PC-3 (cell line): ENCODE measurements around the gene ETFA. TPM values are rescaled to one million over a fixed set of nuclear protein-coding genes. Genes with fewer than 3 reads are reported as not detected.

Experiments used
- ATAC-seq: fragments of 200-7000 bp; cut with Tn5 transposase; 2 replicates; pipeline ENCODE4 v1.9.1; 2020; ENCODE audit warnings: mild to moderate bottlenecking, moderate library complexity
- BruUV-seq: library from RNA; stranded (reverse); fragments of 400-500 nt; replicated peaks from 2 replicates; lab custom pipeline; 2021; lab: Mats Ljungman, UMichigan
- CTCF ChIA-PET: fragments of 300-600 bp; sonication (Branson Sonifier 250); formaldehyde crosslinking; loops from one replicate; lab custom pipeline; 2022; ENCODE audit warnings: antibody characterized with exemption; lab: Charles Lee
- POLR2A ChIA-PET: fragments of 300-600 bp; sonication (Branson Sonifier 250); formaldehyde crosslinking; loops from one replicate; lab custom pipeline; 2022; ENCODE audit warnings: antibody characterized with exemption; ENCODE audit not compliant: unreplicated experiment; lab: Charles Lee
- DNase-seq: peaks from one replicate; pipeline ENCODE4 v3.0.0-alpha.2; 2015
- H2AFZ ChIP-seq: fragments of 300-600 bp; sonication (generic); 2 replicates; pipeline ENCODE4 v1.6.0; 2016; ENCODE audit warnings: antibody characterized with exemption, low read length
- H3F3A ChIP-seq: fragments of 300-600 bp; sonication (generic); one replicate; pipeline ENCODE4 v1.6.0; 2017; ENCODE audit warnings: antibody characterized with exemption, low read length, control low read depth, mild to moderate bottlenecking; ENCODE audit not compliant: unreplicated experiment
- H3K27ac ChIP-seq: fragments of 300-600 bp; sonication (generic); 2 replicates; pipeline ENCODE4 v1.5.1; 2016; ENCODE audit warnings: mild to moderate bottlenecking, low read length
- H3K27me3 ChIP-seq: fragments of 300-600 bp; sonication (generic); 2 replicates; pipeline ENCODE4 v1.6.1; 2016; ENCODE audit warnings: low read length, mixed read lengths
- H3K36me3 ChIP-seq: fragments of 300-600 bp; sonication (generic); 2 replicates; pipeline ENCODE4 v1.6.1; 2016; ENCODE audit warnings: low read depth, mixed run types, low read length, mixed read lengths
- H3K4me1 ChIP-seq: fragments of 300-600 bp; sonication (generic); 2 replicates; pipeline ENCODE4 v1.5.1; 2016; ENCODE audit warnings: low read length; ENCODE audit not compliant: insufficient read depth
- H3K4me2 ChIP-seq: fragments of 300-600 bp; sonication (generic); 2 replicates; pipeline ENCODE4 v1.6.0; 2016; ENCODE audit warnings: low read length
- H3K4me3 ChIP-seq: fragments of 300-600 bp; sonication (generic); 2 replicates; pipeline ENCODE4 v1.5.1; 2016; ENCODE audit warnings: mild to moderate bottlenecking, low read length, mixed read lengths
- H3K79me2 ChIP-seq: fragments of 300-600 bp; sonication (generic); 2 replicates; pipeline ENCODE4 v1.6.1; 2017; ENCODE audit warnings: low read length, mixed read lengths
- H3K9ac ChIP-seq: fragments of 300-600 bp; sonication (generic); 2 replicates; pipeline ENCODE4 v1.6.0; 2016; ENCODE audit warnings: mild to moderate bottlenecking, low read length
- H3K9me2 ChIP-seq: fragments of 300-600 bp; sonication (generic); replicated peaks from 2 replicates; pipeline ENCODE4 v1.6.1; 2016; ENCODE audit warnings: mixed run types, low read length, mixed read lengths
- H3K9me3 ChIP-seq: fragments of 300-600 bp; sonication (generic); 2 replicates; pipeline ENCODE4 v1.6.1; 2016; ENCODE audit warnings: low read length, mixed read lengths
- H4K20me1 ChIP-seq: fragments of 300-600 bp; sonication (generic); 2 replicates; pipeline ENCODE4 v1.6.1; 2016; ENCODE audit warnings: low read length, mixed read lengths
- EZH2 ChIP-seq: fragments of 300-600 bp; sonication (generic); IDR thresholded peaks from one replicate; pipeline ENCODE4 v1.6.1; 2017; ENCODE audit warnings: antibody characterized with exemption, mild to moderate bottlenecking, low read length; ENCODE audit not compliant: unreplicated experiment
- EZH2phosphoT487 ChIP-seq: fragments of 300-600 bp; sonication (generic); IDR thresholded peaks from 2 replicates; pipeline ENCODE4 v1.6.1; 2018; ENCODE audit warnings: mild to moderate bottlenecking, antibody characterized with exemption, low read length, borderline replicate concordance
- intact Hi-C: fragments of 100-400 bp; cut with micrococcal nuclease; formaldehyde crosslinking; loops from 2 replicates; pipeline ENCODE4 v1.9.0; 2023
- total RNA-seq: library from RNA; depleted of rRNA; stranded (reverse); fragments of >200 nt; gene quantifications from 2 replicates; pipeline ENCODE4 v1.2.3, GENCODE V29; 2014
- TF ChIP-seq, protein P1 (sequence below): fragments of 300-600 bp; sonication (generic); conservative IDR thresholded peaks from 2 replicates; pipeline ENCODE4 v1.5.1; 2017; ENCODE audit warnings: antibody characterized with exemption, low read depth, mild to moderate bottlenecking, low read length

The ETFA gene
- total RNA-seq, 1 experiment from 2014 or later = 160 TPM

GRCh38 chr15:76336254-76337058 is 25.2 kb upstream of the ETFA start, which contains the start of gene ISL2:
TSS of gene ISL2 (plus strand) at chr15:76336773. CDS start at chr15:76336884, 111 bp downstream.
- Histone ChIP-seq H3K4me1 (peaks cover 15% of the 10 kb centered on the region), H3K9ac (peak within 1 kb of the TSS; percentile 80), H3K79me2 (peaks cover 14% of the 10 kb centered on the region), H3F3A (no peaks in the 10 kb centered on the region), H2AFZ (peak within 1 kb of the TSS; percentile 79), H4K20me1 (no peaks in the 10 kb centered on the region), H3K27me3 (no peaks in the 10 kb centered on the region), H3K36me3 (no peaks in the 10 kb centered on the region), H3K9me2 (no peaks in the 10 kb centered on the region), H3K4me2 (peak within 1 kb of the TSS; percentile 94), H3K4me3 (peak within 1 kb of the TSS; percentile 75), H3K27ac (peak within 1 kb of the TSS; percentile 76), H3K9me3 (no peaks in the 10 kb centered on the region)
- ChIA-PET CTCF (interaction anchor here (0.5 to 0.8 kb wide), 4 partner anchors 9 to 181 kb away, joined by 4 to 13 read pairs (median 5); no protein-coding TSS in a partner anchor), POLR2A (interaction anchor here (0.5 to 0.7 kb wide), 8 partner anchors 9 to 1888 kb away, joined by 3 to 16 read pairs (median 8); no protein-coding TSS in a partner anchor)
- BruUV-seq = TSS peak; percentile 77
- DNase-seq (peak; percentile 92), ATAC-seq (peak; percentile 90)
- intact Hi-C loops = loop anchor here (2.0 to 10.0 kb wide), 4 partner anchors 24 to 528 kb away; no protein-coding TSS in a partner anchor
- TF ChIP-seq EZH2phosphoT487 (no peak), EZH2 (no peak)
- TF ChIP-seq, protein P1, sequence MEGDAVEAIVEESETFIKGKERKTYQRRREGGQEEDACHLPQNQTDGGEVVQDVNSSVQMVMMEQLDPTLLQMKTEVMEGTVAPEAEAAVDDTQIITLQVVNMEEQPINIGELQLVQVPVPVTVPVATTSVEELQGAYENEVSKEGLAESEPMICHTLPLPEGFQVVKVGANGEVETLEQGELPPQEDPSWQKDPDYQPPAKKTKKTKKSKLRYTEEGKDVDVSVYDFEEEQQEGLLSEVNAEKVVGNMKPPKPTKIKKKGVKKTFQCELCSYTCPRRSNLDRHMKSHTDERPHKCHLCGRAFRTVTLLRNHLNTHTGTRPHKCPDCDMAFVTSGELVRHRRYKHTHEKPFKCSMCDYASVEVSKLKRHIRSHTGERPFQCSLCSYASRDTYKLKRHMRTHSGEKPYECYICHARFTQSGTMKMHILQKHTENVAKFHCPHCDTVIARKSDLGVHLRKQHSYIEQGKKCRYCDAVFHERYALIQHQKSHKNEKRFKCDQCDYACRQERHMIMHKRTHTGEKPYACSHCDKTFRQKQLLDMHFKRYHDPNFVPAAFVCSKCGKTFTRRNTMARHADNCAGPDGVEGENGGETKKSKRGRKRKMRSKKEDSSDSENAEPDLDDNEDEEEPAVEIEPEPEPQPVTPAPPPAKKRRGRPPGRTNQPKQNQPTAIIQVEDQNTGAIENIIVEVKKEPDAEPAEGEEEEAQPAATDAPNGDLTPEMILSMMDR = no peak

GRCh38 chr15:76335307-76336253 is 24.3 kb upstream of the ETFA start:
- ATAC-seq = peak; percentile 5; the same call in 1 of the 2 replicates
- no peaks in the 10 kb centered on the region for H4K20me1 ChIP-seq
- intact Hi-C loops = loop anchor here (2.0 to 10.0 kb wide), 4 partner anchors 23 to 529 kb away; no protein-coding TSS in a partner anchor
- no peaks in the 10 kb centered on the region for H3K36me3 ChIP-seq
- peak overlapping the region; percentile 79 for H2AFZ ChIP-seq
- peak overlapping the region; percentile 94 for H3K4me2 ChIP-seq
- no peaks in the 10 kb centered on the region for H3F3A ChIP-seq
- H3K9me2 ChIP-seq = no peaks in the 10 kb centered on the region
- no peaks in the 10 kb centered on the region for H3K9me3 ChIP-seq
- peak overlapping the region; percentile 75 for H3K4me3 ChIP-seq
- H3K4me1 ChIP-seq = peaks cover 15% of the 10 kb centered on the region
- TF ChIP-seq EZH2phosphoT487 = no peak
- TF ChIP-seq EZH2 = no peak
- TF ChIP-seq, protein P1 = no peak
- ChIA-PET CTCF (interaction anchor here (0.6 to 0.8 kb wide), 2 partner anchors 10 to 96 kb away, joined by 4 to 6 read pairs; no protein-coding TSS in a partner anchor), POLR2A (interaction anchor here (0.6 to 0.7 kb wide), 4 partner anchors 10 to 1887 kb away, joined by 3 to 7 read pairs (median 3); no protein-coding TSS in a partner anchor)
- TSS peak; percentile 93 for BruUV-seq
- H3K27me3 ChIP-seq = no peaks in the 10 kb centered on the region
- H3K79me2 ChIP-seq = peaks cover 14% of the 10 kb centered on the region
- H3K9ac ChIP-seq = peak overlapping the region; percentile 80
- peak overlapping the region; percentile 76 for H3K27ac ChIP-seq
- DNase-seq = peak; percentile 4
